Psoas muscle (tissue), 8 donors: ENCODE results near the gene GJC1. TPM values are rescaled to one million over a fixed set of nuclear protein-coding genes. Genes with fewer than 3 reads are reported as not detected.

Experiments
- ATAC-seq, 4 donors: fragments of 200-7000 bp; cut with Tn5 transposase; one replicate each; pipeline ENCODE4 v1.9.1; 2020; ENCODE audit warnings: moderate library complexity in 3 of 4, mild to moderate bottlenecking in 2 of 4
- DNase-seq, 2 donors: peaks; one replicate each; pipeline ENCODE4 v3.0.0-alpha.2; 2020
- H3K27ac ChIP-seq: fragments of 200-600 bp; one replicate; pipeline ENCODE4 v1.8.0; 2022
- H3K27me3 ChIP-seq, 3 donors: fragments of 200-600 bp in 1 of 3; one replicate each; pipeline versions ENCODE4 v1.6.1 to v1.8.0; 2013 to 2022; ENCODE audit warnings: low read length in 2 of 3, mild to moderate bottlenecking in 2 of 3, moderate library complexity in 1 of 3; ENCODE audit not compliant: insufficient read depth in 3 of 3
- H3K36me3 ChIP-seq, 2 donors: fragments of 200-600 bp in 1 of 2; one replicate each; pipeline versions ENCODE4 v1.6.1 to v1.8.0; 2013 to 2022; ENCODE audit warnings: low read depth in 1 of 2, mild to moderate bottlenecking in 1 of 2, moderate library complexity in 1 of 2; ENCODE audit not compliant: insufficient read depth in 1 of 2
- H3K4me1 ChIP-seq: fragments of 200-600 bp; one replicate; pipeline ENCODE4 v1.8.0; 2022
- H3K4me3 ChIP-seq: fragments of 200-600 bp; one replicate; pipeline ENCODE4 v1.8.0; 2022; ENCODE audit warnings: mild to moderate bottlenecking
- H3K9me3 ChIP-seq: fragments of 200-600 bp; one replicate; pipeline ENCODE4 v1.8.0; 2022
- CTCF ChIP-seq: fragments of 200-600 bp; IDR thresholded peaks from one replicate; pipeline ENCODE4 v1.8.0; 2022; ENCODE audit warnings: antibody characterized with exemption
- WGBS, 3 donors: extraction: QIAGEN DNeasy Blood & Tissue Kit; methylation state at CpG; one replicate each; pipeline versions ENCODE4 v1.1.6 to v1.1.7; 2013; 5-methylcytosine and 5-hydroxymethylcytosine counted together
- intact Hi-C, 2 donors: fragments of 100-400 bp; cut with DNase I; formaldehyde crosslinking; loops; one replicate each; pipeline versions ENCODE4 v1.11.0 to v1.14.2; 2022
- polyA plus RNA-seq, 3 donors: library from polyadenylated mRNA; stranded (reverse); fragments of 200-250 nt; gene quantifications; one replicate each; pipeline ENCODE4 v1.2.3, GENCODE V29; 2013
- total RNA-seq, 4 donors: library from RNA; stranded (reverse); fragmentation: NEBNext Ultra II Directional in 2 of 4; extraction: Animal tissue kit (Norgen Biotek cat#: 25700) in 2 of 4; gene quantifications; one replicate each; pipeline versions ENCODE4 v1.2.1 to v1.2.4, GENCODE V29; 2021 to 2023
- donor health status: healthy with polysubstance abuse.
- donor health status: DM: no; HTN: no; CAD: no; lungs with moderate emphysema.
- donor health status: Bipolar disorder and iron deficiency.
- donor health status: healthy.
- donor health status: DM: yes; HTN: yes; CAD: no.
- donor health status: DM: no; HTN: no; CAD: no.
- donor health status: DM: no; HTN: no; CAD: no.
- donor health status: DM: yes; HTN: yes; CAD: no.

GJC1 gene
- total and polyA plus RNA-seq, 7 donors = 2.2 to 7.9 (median 4.7) TPM

GRCh38 chr17:44761932-44762810 is 67.9 kb downstream of the GJC1 start:
- H3K4me3 ChIP-seq = no peak overlapping the region
- intact Hi-C loops = no loop called here
- no peaks in the 10 kb centered on the region for H3K36me3 ChIP-seq
- no peaks in the 10 kb centered on the region for H3K9me3 ChIP-seq
- H3K27me3 ChIP-seq = peaks cover 0 to 42% (median 8%) of the 10 kb centered on the region in 3 donors
- no peak overlapping the region for H3K27ac ChIP-seq
- H3K4me1 ChIP-seq = peaks cover 6% of the 10 kb centered on the region
- ATAC-seq = no peak
- WGBS, 3 donors = 68 to 75% (median 75%) methylated on average over 17 of the region's 17 CpGs
- DNase-seq = no peak
- TF ChIP-seq CTCF = no peak

- ATAC-seq (no peak), DNase-seq (no peak)
- H3K36me3 ChIP-seq = no peaks in the 10 kb centered on the region
- no peak overlapping the region for H3K27ac ChIP-seq
- TF ChIP-seq CTCF = no peak
- H3K9me3 ChIP-seq = no peaks in the 10 kb centered on the region
- H3K4me1 ChIP-seq = peaks cover 6% of the 10 kb centered on the region
- H3K27me3 ChIP-seq = peaks cover 0 to 45% (median 8%) of the 10 kb centered on the region in 3 donors
- WGBS, 3 donors = 68 to 70% (median 70%) methylated on average over 13 of the region's 13 CpGs
- H3K4me3 ChIP-seq = no peak overlapping the region
- intact Hi-C loops = no loop called here
Observed at GRCh38 chr17:44760474-44761308, 69.4 kb downstream of the GJC1 start.

GRCh38 chr17:44759916-44760243 is 70.2 kb downstream of the GJC1 start:
- H3K4me3 ChIP-seq = no peak overlapping the region

More at GRCh38 chr17:44759916-44760243, 70.2 kb downstream of the GJC1 start:
- Histone ChIP-seq H3K27me3 (peaks cover 0 to 45% (median 10%) of the 10 kb centered on the region in 3 donors), H3K27ac (no peak overlapping the region), H3K9me3 (no peaks in the 10 kb centered on the region), H3K4me1 (peaks cover 6% of the 10 kb centered on the region), H3K36me3 (no peaks in the 10 kb centered on the region)
- no peak for DNase-seq
- no peak for TF ChIP-seq CTCF
- intact Hi-C loops = no loop called here
- no peak for ATAC-seq
- 63 to 75% (median 67%) methylated on average over 2 to 3 of the region's 3 CpGs for WGBS, 3 donors
